IPS-NIHi7 (cell line): ENCODE results near the gene MNAT1.

Experiments
- DNase-seq: peaks from one replicate; pipeline ENCODE4 v3.0.0; 2012; ENCODE audit warnings: mixed read lengths; ENCODE audit errors: extremely low spot score

Gene MNAT1

DNA sequence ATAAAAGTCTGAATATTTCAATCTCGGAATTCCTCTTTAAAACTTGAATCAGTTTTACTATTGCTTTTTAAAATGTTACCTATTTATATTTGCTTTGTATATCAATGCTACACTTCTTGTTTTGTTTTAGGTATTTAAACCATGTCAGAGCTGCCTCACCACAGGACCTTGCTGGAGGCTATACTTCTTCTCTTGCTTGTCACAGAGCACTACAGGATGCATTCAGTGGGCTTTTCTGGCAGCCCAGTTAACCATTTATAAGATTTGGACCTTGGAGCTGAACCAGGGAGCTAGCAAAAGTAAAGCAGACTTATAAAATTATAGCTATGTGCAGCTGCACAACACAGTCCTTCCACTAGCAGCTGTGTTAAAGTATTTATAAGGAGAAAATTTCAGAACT, 233.5 kb downstream of the MNAT1 start:
- no peak for DNase-seq

DNA sequence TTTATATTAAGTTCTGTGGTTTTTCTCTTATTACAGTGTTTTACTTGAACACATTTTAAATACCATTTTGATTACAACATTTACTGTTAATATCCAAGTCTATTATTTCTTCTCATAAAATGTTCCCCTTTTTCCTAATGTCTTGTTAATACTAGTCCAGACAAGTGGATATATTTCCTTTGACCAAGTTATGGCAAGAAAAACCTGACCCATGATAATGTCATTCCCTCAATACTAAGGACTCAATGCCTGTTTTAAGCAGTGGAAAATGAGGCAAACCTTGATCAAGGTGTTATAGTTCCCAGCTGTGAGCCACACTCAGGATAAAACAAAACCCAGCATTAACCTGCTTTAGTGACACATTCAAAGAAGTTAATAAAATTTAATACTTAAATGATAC, 234.1 kb downstream of the MNAT1 start:
- DNase-seq = no peak

DNA sequence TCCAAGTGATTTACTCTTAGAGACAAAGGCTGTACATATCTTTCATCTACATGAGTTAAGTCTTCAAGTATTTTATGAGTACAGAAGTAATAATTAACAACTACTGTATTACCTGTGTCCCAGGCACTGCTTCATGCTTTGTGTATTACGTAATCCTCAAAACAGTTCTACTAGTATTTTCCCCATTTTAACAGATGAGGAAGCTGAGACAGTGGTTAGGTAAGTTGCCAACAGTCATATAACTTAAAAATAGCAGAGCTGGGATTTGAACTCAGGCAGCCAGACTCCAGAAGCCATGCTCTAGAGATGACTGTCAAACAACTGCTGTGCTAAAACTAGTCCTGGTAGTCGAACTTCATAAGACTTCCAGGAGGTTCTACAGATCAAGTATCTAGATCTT, 235.6 kb downstream of the MNAT1 start:
- no peak for DNase-seq

DNA sequence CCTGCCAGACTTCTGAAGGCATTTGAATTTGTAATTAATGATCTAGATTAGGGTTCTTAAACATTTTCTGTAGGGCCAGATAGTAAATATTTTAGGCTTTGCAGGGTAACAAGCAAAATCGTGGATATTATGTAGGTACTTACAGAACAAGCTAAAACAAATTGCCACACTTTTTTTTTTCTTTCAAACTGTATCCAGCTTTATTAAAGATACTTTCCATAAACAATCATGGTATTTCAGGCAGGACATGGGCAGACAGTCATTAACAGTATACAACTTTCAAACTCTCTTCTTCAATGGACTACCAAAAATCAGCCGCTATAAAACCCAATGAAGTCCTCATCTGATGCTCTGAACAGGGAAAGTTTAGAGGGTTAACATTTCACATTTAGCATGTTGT, 236.7 kb downstream of the MNAT1 start:
- DNase-seq = no peak

DNA sequence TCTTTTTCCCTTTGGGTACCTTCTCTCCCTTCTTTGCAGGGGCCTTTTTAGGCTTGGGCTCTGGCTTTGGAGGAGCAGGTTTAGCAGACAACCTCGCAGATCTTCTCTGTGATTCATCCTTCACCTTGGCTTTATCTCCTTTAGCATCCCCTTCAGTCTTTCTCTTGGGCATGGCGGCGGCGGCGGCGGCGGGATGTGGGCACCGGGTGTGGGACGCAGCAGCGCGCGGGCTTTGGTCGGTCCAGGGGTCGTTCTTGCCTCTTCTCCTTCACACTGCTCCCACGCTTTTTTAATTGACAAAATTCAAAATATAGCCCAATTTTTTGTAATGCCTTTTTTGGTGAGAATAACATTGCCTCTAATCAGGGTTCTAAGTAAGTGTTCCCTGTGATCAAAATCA, 237.7 kb downstream of the MNAT1 start:
- DNase-seq = no peak

DNA sequence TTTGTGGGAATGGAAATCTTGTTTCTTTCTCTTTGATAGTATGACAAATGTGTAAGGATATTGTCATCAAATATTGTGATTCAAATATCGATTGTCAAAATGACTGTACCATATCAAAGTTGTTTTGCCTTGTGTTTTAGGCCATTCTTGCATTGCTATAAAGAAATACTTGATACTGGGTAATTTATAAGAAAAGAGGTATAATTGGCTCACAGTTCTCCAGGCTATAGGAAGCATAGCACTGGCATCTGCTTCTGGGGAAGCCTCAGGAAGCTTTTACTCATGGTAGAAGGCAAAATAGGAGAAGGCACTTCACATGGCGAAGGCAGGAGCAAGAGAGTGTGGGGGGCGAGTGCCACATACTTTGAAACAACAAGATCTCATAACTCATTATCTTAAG, 238.5 kb downstream of the MNAT1 start:
- no peak for DNase-seq

DNA sequence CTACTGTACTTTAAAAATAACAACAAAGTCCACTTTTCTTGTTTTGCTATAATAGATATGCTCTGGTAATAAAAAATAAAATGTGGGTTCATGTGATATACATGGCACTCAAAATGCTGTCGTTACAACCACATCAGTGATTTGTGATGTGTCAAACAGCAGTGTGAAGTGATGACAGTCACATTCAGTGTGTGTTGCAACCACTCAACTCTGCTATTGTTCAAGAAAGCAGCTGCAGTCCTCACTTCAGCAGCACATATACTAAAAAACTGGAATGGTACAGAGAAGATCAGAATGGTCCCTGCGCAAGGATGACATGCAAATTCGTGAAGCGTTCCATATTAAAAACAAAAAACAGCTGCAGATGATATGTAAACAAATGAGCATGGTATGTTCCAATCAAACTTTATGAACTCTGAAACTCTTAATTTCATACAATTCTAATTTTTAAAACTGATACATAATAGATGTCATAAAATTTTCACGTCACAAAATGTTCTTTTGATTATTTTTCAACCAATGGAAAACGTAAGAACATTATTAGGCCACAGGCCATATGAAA, 239.6 kb downstream of the MNAT1 start:
- no peak for DNase-seq

DNA sequence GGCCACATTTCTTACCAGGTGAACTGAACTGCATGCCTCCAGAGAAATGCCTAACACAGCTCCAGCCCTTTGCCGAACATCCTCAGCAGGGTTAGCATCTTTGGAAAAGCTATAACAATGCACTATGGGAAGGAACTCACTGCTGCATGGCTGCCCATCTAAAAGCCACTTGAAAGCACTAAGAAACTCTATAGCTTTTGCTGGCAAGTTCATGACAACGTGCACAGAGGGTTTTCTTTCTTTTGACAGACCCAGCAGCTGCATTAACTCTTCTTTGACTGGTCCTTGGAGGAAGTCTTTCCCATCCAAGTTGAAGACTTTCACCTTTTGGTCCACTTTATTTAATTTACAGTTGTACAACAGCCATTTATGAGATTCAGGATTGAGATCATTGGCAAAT, 241.0 kb downstream of the MNAT1 start:
- no peak for DNase-seq

DNA sequence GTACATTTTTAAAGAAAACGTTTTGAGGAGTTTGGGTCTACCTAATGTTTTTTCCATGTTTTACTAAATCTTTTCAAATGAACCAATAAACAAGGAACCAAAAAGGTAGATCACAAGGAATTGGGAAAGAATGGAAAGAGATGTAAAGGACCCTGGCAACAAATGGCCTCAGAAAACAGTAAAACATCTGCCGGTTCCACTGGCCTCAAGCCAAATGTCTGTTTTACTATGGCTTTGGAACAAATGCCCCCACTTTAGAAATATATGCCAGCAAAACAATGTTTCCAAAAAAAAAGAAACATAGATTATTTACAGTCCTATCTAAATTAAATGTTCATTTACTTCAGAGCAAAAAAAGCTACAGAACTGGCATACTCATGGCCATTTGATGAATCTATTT, 243.3 kb downstream of the MNAT1 start:
- DNase-seq = no peak

DNA sequence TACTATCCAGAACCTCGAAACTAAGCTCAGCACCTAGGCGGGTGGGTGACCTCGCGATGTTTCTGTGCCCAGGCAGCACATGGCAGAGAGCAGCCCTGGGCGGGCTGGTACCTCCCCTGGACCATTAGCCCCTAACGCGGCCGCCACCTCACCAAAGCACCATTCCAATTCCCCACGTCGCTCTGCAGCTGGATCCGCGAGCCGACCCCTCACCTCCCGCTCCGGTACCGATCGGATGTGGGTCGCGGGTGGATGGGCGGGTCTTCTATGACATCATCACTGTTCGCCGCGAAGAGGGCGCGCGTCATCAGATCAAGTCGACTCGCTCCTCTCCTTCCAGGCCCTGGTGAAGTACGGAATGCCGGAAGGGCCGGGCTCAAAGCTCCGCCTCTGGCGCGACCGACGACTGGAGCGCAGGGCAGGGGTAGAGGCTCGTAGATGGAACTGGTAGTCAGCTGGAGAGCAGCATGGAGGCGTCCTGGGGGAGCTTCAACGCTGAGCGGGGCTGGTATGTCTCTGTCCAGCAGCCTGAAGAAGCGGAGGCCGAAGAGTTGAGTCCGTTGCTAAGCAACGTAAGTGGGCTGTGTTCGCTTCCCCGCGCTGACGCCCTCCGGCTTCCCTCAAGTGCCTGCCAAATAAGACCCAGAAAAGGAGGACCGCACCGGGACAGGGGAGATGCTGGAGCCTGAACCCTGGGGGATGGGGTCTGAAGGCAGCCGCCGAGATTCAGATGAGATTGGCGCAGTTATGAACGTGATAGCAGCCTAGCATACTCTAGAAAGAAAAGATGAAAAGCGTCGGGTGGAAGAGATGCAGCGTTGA, 246.5 kb downstream of the MNAT1 start, which contains the start of the genes SLC38A6 and TRMT5:
Gene SLC38A6, plus strand, starts transcription at position 435 of the 822 bp plus-strand sequence. Its CDS starts 33 bp downstream, at position 468.
Gene TRMT5, minus strand, starts transcription at position 269 of the 822 bp plus-strand sequence. Its CDS starts 106 bp downstream, at position 163.
- DNase-seq = peak; percentile 95

DNA sequence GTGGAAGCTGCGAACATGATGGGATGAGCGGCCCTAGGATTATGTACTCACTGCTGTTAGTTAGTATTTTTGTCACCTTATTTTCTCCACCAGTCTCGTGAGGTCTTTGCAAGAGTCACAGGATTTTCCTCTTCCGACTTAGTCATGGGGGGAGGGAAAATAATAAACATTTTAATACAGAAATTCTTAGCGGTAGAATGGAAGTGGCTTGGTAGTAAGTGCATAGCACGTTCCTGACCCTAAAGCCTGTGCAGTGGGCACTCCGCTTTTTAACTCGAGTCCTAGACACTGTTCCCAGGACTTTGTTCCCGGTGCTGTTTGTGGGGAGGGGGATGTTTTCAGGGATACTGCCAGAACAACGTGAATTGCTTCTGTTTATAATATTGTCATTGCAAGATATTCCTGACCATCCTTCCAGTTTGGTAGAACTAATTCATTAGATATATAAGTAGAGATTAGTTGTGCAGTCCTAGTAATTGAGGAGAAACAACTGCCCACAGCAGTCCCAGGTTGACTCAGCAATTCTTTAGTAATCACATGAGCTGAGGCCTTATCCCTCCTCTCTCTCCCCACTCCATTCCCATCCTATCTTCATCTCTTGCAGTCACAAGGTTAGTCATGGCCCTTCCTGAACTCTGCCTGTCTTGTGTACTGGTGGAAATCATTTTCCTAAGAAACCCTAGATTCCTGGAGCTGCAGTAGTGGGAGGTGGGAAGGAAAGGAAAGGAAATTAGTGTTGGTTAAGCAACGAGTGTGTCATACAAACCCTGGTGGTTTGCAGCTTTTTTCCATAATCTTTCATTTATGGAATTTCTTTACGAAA, 247.3 kb downstream of the MNAT1 start:
- peak; percentile 35 for DNase-seq

DNA sequence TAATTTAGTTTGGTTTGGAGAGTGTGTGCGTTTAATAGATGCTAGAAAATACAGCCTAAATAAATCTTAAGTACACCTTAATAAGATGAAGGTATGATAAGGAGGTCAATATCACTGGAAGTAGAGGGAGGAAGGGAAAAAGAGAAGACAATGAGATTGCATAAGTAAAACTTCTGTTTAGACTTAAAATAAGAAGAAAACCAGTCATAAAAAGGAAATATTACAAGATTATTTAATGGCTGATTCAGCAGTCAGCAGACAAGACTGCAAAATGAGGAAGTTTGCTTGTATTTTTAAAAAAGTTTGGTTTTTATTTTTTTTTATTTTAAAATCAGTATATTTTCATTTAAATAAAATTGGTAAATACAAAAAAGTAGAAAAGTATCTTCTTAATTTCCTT, 249.6 kb downstream of the MNAT1 start:
- DNase-seq = no peak

DNA sequence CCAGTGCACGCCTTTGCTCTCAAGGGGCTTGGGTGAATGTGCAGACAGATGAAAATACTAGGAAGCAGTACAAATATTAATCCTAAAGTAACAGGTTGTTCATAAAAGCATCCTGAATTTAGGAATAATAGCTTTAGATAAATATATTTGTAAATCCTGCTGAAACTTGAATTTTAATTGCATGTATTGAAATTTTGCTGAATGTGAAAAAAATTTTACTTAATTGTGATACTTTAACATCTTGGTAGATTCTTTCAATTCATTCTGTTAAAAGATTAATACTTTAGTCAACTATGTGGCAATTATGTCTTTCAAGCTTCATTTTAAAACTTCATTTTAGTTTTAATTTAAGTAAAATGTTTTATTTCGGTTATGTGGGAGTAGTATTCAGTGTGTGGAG, 251.9 kb downstream of the MNAT1 start:
- no peak for DNase-seq

- DNase-seq = no peak
These were observed 255.0 kb downstream of the MNAT1 start for GRCh38 chr14:60989599-60989998.

DNA sequence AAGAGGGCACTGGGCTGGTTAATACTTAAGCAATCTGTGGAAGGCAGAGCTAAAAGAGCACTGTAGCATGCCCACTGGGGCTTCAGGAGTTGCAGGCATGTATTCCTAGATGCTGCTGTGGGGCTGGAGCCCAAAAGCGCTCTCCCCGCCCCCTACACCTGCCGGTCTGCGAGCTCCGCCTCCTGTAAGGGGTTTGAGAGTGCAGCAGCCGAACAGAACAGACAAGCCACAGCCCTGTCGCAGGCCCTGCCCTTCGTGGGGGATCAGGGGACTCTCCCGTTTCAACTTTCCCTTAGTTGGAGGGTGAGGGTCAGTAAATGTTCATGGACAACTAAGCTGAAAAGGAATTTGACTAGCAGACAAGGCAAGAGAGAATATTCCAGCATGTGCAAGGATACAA, 264.1 kb downstream of the MNAT1 start:
- DNase-seq = no peak

DNA sequence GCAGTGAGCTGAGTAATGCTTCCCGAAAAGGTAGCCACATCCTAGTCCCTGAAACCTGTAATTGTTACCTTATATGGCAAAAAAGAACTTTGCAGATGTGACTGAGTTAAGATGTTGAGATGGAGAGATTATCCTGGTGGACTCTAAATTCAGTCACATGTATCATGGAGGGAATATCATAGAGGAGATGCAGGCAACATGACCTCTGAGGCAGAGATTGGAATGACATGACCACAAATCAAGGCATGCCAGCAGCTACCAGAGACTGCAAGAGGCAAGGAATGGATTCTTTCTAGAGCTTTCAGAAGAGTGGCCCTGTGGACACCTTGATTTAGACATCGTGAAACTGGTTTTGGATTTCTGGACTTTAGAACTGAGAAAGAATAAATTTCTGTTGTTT, 265.0 kb downstream of the MNAT1 start:
- DNase-seq = no peak

- DNase-seq = no peak
These were observed 269.0 kb downstream of the MNAT1 start for GRCh38 chr14:61003571-61003970.

DNA sequence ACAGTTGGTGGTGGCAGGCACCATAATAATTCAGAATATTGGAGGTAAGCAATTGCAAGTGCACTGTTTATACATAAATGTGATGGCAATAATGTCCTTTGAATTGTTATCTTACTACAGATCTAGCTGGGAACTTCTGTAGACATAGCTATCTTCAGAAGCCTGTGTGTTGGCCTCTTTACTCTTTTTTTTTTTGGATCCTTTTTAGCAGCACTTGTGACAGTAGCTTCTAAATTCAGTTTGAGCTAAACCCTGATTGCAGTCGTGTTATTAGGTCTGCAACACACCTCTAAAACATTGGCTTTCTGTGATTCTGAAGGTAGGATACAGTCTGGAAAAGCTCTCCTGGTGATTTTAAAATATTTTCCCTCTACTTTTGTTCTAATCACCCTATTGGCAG, 285.0 kb downstream of the MNAT1 start:
- DNase-seq = no peak
